K562 (cell line): ENCODE results near the gene MAEL.

Source experiments
- BRF1 ChIP-seq: IDR thresholded peaks from 3 replicates; pipeline ENCODE4 v1.6.1; 2011; ENCODE audit warnings: borderline replicate concordance, mild to moderate bottlenecking; ENCODE audit not compliant: insufficient read length; ENCODE audit errors: extremely low read depth
- EZH2 ChIP-seq: IDR thresholded peaks from 2 replicates; pipeline ENCODE4 v1.6.1; 2012; ENCODE audit warnings: low read depth, mild to moderate bottlenecking, inconsistent platforms, low read length, borderline replicate concordance
- JUND ChIP-seq, 2 experiments: IDR thresholded peaks; 2 replicates in 1 of 2; 3 replicates in 1 of 2; pipeline ENCODE4 v1.6.1; 2011; ENCODE audit warnings: borderline replicate concordance in 2 of 2, low read depth in 2 of 2, low read length in 2 of 2, improper control_type of control experiment in 1 of 2, missing biosample characterization in 1 of 2, missing genetic modification characterization in 1 of 2, missing genetic modification reagents in 1 of 2
- PCBP1 ChIP-seq: fragments of 200-400 bp; formaldehyde crosslinking; IDR thresholded peaks from 2 replicates; pipeline ENCODE4 v1.6.1; 2018; ENCODE audit warnings: mild to moderate bottlenecking, low read depth, low read length; ENCODE audit not compliant: poor library complexity, severe bottlenecking
- POLR2AphosphoS5 ChIP-seq: IDR thresholded peaks from 2 replicates; pipeline ENCODE4 v1.6.1; 2011; ENCODE audit warnings: mild to moderate bottlenecking, low read depth, low read length, moderate library complexity; ENCODE audit not compliant: control insufficient read depth, insufficient read depth
- PRPF4 ChIP-seq: fragments of 200-400 bp; formaldehyde crosslinking; IDR thresholded peaks from one replicate; pipeline ENCODE4 v1.6.1; 2017; ENCODE audit warnings: low read length, low read depth, mild to moderate bottlenecking; ENCODE audit not compliant: insufficient read depth, poor library complexity, severe bottlenecking
- ZNF143 ChIP-seq: sonication (generic); formaldehyde crosslinking; IDR thresholded peaks from 2 replicates; pipeline ENCODE4 v1.9.0; 2022; ENCODE audit warnings: mild to moderate bottlenecking, missing genetic modification reagents
- TF ChIP-seq, protein P1 (sequence below): fragments of 450-650 bp; IDR thresholded peaks from 2 replicates; pipeline ENCODE4 v1.6.1; 2016; ENCODE audit warnings: missing biosample characterization, missing genetic modification characterization
- TF ChIP-seq, protein P2 (sequence below): sonication (generic); formaldehyde crosslinking; IDR thresholded peaks from 2 replicates; pipeline ENCODE4 v1.8.0; 2022; ENCODE audit warnings: mild to moderate bottlenecking, low read depth, missing genetic modification reagents
- TF ChIP-seq, protein P3 (sequence below), 3 experiments: IDR thresholded peaks in 2 of 3; conservative IDR thresholded peaks in 1 of 3; 2 replicates each; pipeline ENCODE4 v1.5.1; 2011 to 2012; ENCODE audit warnings: low read length in 3 of 3, mild to moderate bottlenecking in 3 of 3, control low read depth in 2 of 3, improper control_type of control experiment in 1 of 3, inconsistent platforms in 1 of 3, low read depth in 1 of 3, mixed read lengths in 1 of 3, moderate library complexity in 1 of 3; ENCODE audit not compliant: insufficient read depth in 2 of 3
- TF ChIP-seq, protein P4 (sequence below): sonication (generic); formaldehyde crosslinking; IDR thresholded peaks from 2 replicates; pipeline ENCODE4 v1.8.0; 2022; ENCODE audit warnings: mild to moderate bottlenecking, missing genetic modification reagents
- TF ChIP-seq, protein P5 (sequence below): sonication (generic); formaldehyde crosslinking; IDR thresholded peaks from 2 replicates; pipeline ENCODE4 v1.5.0; 2020; ENCODE audit warnings: missing genetic modification reagents

DNA sequence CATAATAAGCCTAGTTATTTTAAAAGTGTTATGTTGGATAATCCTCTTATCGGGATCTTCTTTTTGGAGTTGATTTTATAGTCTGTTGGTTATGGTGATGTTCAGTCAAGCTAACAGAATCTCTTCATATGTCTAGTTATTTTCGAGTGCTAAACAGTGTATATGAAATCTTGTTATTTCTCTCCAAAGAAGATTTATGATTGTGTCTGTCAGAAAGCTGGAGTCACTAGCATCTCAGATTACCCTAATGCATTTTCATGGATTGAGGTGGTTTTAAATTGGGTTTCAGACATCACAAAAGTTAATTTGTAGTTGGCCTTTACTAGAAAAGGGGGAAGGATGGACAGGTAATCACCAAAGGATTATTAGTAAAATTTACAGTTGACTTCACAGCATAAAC, 13.3 kb downstream of the MAEL start:
- TF ChIP-seq JUND (IDR thresholded peaks at IDR 0.05; ENCODE audit: borderline replicate concordance, low read depth, low read length): no peak
- TF ChIP-seq JUND (tag; IDR thresholded peaks at IDR 0.05; ENCODE audit: borderline replicate concordance, low read depth, low read length): no peak
- no peak for TF ChIP-seq EZH2
- no peak for TF ChIP-seq ZNF143
- TF ChIP-seq, protein P1, sequence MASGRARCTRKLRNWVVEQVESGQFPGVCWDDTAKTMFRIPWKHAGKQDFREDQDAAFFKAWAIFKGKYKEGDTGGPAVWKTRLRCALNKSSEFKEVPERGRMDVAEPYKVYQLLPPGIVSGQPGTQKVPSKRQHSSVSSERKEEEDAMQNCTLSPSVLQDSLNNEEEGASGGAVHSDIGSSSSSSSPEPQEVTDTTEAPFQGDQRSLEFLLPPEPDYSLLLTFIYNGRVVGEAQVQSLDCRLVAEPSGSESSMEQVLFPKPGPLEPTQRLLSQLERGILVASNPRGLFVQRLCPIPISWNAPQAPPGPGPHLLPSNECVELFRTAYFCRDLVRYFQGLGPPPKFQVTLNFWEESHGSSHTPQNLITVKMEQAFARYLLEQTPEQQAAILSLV: no peak
- TF ChIP-seq POLR2AphosphoS5: no peak
- TF ChIP-seq PRPF4: no peak
- TF ChIP-seq, protein P2, sequence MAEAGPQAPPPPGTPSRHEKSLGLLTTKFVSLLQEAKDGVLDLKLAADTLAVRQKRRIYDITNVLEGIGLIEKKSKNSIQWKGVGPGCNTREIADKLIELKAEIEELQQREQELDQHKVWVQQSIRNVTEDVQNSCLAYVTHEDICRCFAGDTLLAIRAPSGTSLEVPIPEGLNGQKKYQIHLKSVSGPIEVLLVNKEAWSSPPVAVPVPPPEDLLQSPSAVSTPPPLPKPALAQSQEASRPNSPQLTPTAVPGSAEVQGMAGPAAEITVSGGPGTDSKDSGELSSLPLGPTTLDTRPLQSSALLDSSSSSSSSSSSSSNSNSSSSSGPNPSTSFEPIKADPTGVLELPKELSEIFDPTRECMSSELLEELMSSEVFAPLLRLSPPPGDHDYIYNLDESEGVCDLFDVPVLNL (CRISPR knock-in tag): no peak
- TF ChIP-seq, protein P3, sequence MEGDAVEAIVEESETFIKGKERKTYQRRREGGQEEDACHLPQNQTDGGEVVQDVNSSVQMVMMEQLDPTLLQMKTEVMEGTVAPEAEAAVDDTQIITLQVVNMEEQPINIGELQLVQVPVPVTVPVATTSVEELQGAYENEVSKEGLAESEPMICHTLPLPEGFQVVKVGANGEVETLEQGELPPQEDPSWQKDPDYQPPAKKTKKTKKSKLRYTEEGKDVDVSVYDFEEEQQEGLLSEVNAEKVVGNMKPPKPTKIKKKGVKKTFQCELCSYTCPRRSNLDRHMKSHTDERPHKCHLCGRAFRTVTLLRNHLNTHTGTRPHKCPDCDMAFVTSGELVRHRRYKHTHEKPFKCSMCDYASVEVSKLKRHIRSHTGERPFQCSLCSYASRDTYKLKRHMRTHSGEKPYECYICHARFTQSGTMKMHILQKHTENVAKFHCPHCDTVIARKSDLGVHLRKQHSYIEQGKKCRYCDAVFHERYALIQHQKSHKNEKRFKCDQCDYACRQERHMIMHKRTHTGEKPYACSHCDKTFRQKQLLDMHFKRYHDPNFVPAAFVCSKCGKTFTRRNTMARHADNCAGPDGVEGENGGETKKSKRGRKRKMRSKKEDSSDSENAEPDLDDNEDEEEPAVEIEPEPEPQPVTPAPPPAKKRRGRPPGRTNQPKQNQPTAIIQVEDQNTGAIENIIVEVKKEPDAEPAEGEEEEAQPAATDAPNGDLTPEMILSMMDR (IDR thresholded peaks at IDR 0.05 in 2 of 3, conservative IDR thresholded peaks at IDR 0.05 in 1 of 3; ENCODE audit: insufficient read depth in 2 of 3, low read depth in 1 of 3, low read length in 3 of 3): no peak
- TF ChIP-seq, protein P4, sequence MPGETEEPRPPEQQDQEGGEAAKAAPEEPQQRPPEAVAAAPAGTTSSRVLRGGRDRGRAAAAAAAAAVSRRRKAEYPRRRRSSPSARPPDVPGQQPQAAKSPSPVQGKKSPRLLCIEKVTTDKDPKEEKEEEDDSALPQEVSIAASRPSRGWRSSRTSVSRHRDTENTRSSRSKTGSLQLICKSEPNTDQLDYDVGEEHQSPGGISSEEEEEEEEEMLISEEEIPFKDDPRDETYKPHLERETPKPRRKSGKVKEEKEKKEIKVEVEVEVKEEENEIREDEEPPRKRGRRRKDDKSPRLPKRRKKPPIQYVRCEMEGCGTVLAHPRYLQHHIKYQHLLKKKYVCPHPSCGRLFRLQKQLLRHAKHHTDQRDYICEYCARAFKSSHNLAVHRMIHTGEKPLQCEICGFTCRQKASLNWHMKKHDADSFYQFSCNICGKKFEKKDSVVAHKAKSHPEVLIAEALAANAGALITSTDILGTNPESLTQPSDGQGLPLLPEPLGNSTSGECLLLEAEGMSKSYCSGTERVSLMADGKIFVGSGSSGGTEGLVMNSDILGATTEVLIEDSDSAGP (CRISPR knock-in tag): no peak
- no peak for TF ChIP-seq BRF1
- TF ChIP-seq PCBP1: no peak
- TF ChIP-seq, protein P5, sequence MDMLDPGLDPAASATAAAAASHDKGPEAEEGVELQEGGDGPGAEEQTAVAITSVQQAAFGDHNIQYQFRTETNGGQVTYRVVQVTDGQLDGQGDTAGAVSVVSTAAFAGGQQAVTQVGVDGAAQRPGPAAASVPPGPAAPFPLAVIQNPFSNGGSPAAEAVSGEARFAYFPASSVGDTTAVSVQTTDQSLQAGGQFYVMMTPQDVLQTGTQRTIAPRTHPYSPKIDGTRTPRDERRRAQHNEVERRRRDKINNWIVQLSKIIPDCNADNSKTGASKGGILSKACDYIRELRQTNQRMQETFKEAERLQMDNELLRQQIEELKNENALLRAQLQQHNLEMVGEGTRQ (CRISPR knock-in tag): no peak
